Amniotic epithelial cell (primary cell): ENCODE data around the gene ERAL1.

Source experiments
- DNase-seq: peaks from one replicate; pipeline ENCODE4 v3.0.0-alpha.2; 2010; ENCODE audit warnings: low read depth

Gene ERAL1

GRCh38 chr17:28879886-28880571 lies 25.2 kb downstream of the ERAL1 start:
- no peak for DNase-seq

- no peak for DNase-seq
Observed at GRCh38 chr17:28880572-28880945, 25.7 kb downstream of the ERAL1 start.

GRCh38 chr17:28881533-28882056 lies 26.8 kb downstream of the ERAL1 start:
- DNase-seq = no peak

GRCh38 chr17:28882154-28882895 lies 27.5 kb downstream of the ERAL1 start:
- DNase-seq = no peak

- no peak for DNase-seq
Observed at GRCh38 chr17:28883967-28884702, 29.3 kb downstream of the ERAL1 start.

- DNase-seq = no peak
Observed at GRCh38 chr17:28885363-28885762, 30.5 kb downstream of the ERAL1 start.

- no peak for DNase-seq
Observed at GRCh38 chr17:28885951-28886350, 31.1 kb downstream of the ERAL1 start.

- DNase-seq = no peak
Observed at GRCh38 chr17:28887871-28888471, 33.2 kb downstream of the ERAL1 start.

GRCh38 chr17:28888832-28889231 lies 34.0 kb downstream of the ERAL1 start:
- no peak for DNase-seq

- no peak for DNase-seq
Observed at GRCh38 chr17:28889996-28890395, 35.2 kb downstream of the ERAL1 start.

GRCh38 chr17:28891201-28891600 lies 36.4 kb downstream of the ERAL1 start:
- no peak for DNase-seq

- DNase-seq = no peak
Observed at GRCh38 chr17:28892024-28892423, 37.2 kb downstream of the ERAL1 start.

- peak; percentile 70 for DNase-seq
Observed at GRCh38 chr17:28893248-28894183, 38.7 kb downstream of the ERAL1 start.

GRCh38 chr17:28895794-28896447 lies 41.1 kb downstream of the ERAL1 start:
- no peak for DNase-seq

GRCh38 chr17:28896491-28896883 lies 41.7 kb downstream of the ERAL1 start:
- no peak for DNase-seq

GRCh38 chr17:28896884-28897768 lies 42.3 kb downstream of the ERAL1 start, which contains the start of gene FLOT2:
Gene FLOT2, minus strand, starts transcription at chr17:28897733. Its CDS starts 159 bp downstream, at chr17:28897574.
- DNase-seq = peak; percentile 59

- no peak for DNase-seq
Observed at GRCh38 chr17:28897769-28898526, 43.1 kb downstream of the ERAL1 start.

GRCh38 chr17:28898527-28898955 lies 43.7 kb downstream of the ERAL1 start:
- no peak for DNase-seq
